ENCODE data around the gene ACHE.
"Not testable (repeated sequence)": the region's sequence is repeated elsewhere in the genome, so short reads cannot be mapped to it uniquely, and the experiment has no call there.

ACHE gene

GRCh38 chr7:100895701-100895955 is at the start of gene ACHE:
Gene ACHE (minus strand): TSS chr7:100895888. CDS start chr7:100894232, 1,656 bp downstream.
- DNase-seq = no peak

- DNase-seq = no peak
Measured at GRCh38 chr7:100944138-100944537, 48.5 kb upstream of the ACHE start.

GRCh38 chr7:100943693-100944092 is 48.0 kb upstream of the ACHE start:
- no peak for DNase-seq

GRCh38 chr7:100942045-100942774 is 46.5 kb upstream of the ACHE start:
- no peak for DNase-seq

GRCh38 chr7:100936167-100936566 is 40.5 kb upstream of the ACHE start:
- not testable (repeated sequence) for DNase-seq

- not testable (repeated sequence) for DNase-seq
Measured at GRCh38 chr7:100935381-100935780, 39.7 kb upstream of the ACHE start.

GRCh38 chr7:100933734-100934133 is 38.0 kb upstream of the ACHE start:
- DNase-seq = no peak

- DNase-seq = no peak
Measured at GRCh38 chr7:100929808-100930174, 34.1 kb upstream of the ACHE start.

GRCh38 chr7:100923616-100924015 is 27.9 kb upstream of the ACHE start:
- DNase-seq = not testable (repeated sequence)

GRCh38 chr7:100921039-100921438 is 25.4 kb upstream of the ACHE start:
- DNase-seq = no peak

GRCh38 chr7:100919779-100920437 is 24.2 kb upstream of the ACHE start:
- DNase-seq = not testable (repeated sequence)

GRCh38 chr7:100919335-100919734 is 23.6 kb upstream of the ACHE start:
- DNase-seq = not testable (repeated sequence)

- DNase-seq = no peak
Measured at GRCh38 chr7:100914879-100915447, 19.3 kb upstream of the ACHE start.

GRCh38 chr7:100914208-100914878 is 18.7 kb upstream of the ACHE start:
- no peak for DNase-seq

GRCh38 chr7:100911484-100911883 is 15.8 kb upstream of the ACHE start:
- no peak for DNase-seq

- DNase-seq = not testable (repeated sequence)
Measured at GRCh38 chr7:100910443-100910842, 14.8 kb upstream of the ACHE start.

GRCh38 chr7:100908512-100908911 is 12.8 kb upstream of the ACHE start:
- DNase-seq = no peak

GRCh38 chr7:100902638-100903037 is 7.0 kb upstream of the ACHE start:
- no peak for DNase-seq

- no peak for DNase-seq
Measured at GRCh38 chr7:100901921-100902332, 6.2 kb upstream of the ACHE start.

GRCh38 chr7:100900978-100901377 is 5.3 kb upstream of the ACHE start:
- no peak for DNase-seq

- DNase-seq = no peak
Measured at GRCh38 chr7:100899432-100899831, 3.7 kb upstream of the ACHE start.

GRCh38 chr7:100897772-100898454 is 2.2 kb upstream of the ACHE start:
- DNase-seq = no peak
